Transverse colon (tissue), 4 donors: ENCODE results near the gene LRRC4B. TPM values are rescaled to one million over a fixed set of nuclear protein-coding genes. Genes with fewer than 3 reads are reported as not detected.

Experiments used
- DNase-seq: peaks from one replicate; pipeline ENCODE4 v3.0.0-alpha.2; 2019
- H3K27ac ChIP-seq, 4 donors: fragments of 200-600 bp; sonication (generic); 2 replicates each; pipeline ENCODE4 v1.5.1; 2016 to 2018; ENCODE audit warnings: inconsistent platforms in 4 of 4
- H3K27me3 ChIP-seq: fragments of 200-600 bp; sonication (generic); 2 replicates; pipeline ENCODE4 v1.5.1; 2017; ENCODE audit warnings: inconsistent platforms
- H3K36me3 ChIP-seq, 4 donors: fragments of 200-600 bp; sonication (generic); 2 replicates each; pipeline ENCODE4 v1.5.1; 2017 to 2019; ENCODE audit warnings: inconsistent platforms in 4 of 4
- H3K4me1 ChIP-seq, 4 donors: fragments of 200-600 bp; sonication (generic); 2 replicates each; pipeline ENCODE4 v1.5.1; 2017 to 2020; ENCODE audit warnings: inconsistent platforms in 4 of 4
- H3K4me3 ChIP-seq, 4 donors: fragments of 200-600 bp; sonication (generic); 1 replicate in 1 of 4; 2 replicates in 3 of 4; pipeline versions ENCODE4 v1.5.1 to v1.6.1; 2017 to 2019; ENCODE audit warnings: inconsistent platforms in 4 of 4
- H3K9me3 ChIP-seq, 2 donors: fragments of 200-600 bp; sonication (generic); 2 replicates each; pipeline ENCODE4 v1.5.1; 2017 to 2019; ENCODE audit warnings: inconsistent platforms in 2 of 2
- EP300 ChIP-seq: sonication (generic); formaldehyde crosslinking; IDR thresholded peaks from one replicate; pipeline ENCODE4 v1.6.1; 2017; ENCODE audit warnings: antibody characterized with exemption, low read depth
- POLR2A ChIP-seq: fragments of 450-650 bp; IDR thresholded peaks from one replicate; pipeline ENCODE4 v1.6.1; 2016; ENCODE audit warnings: antibody characterized with exemption, mild to moderate bottlenecking, moderate library complexity
- POLR2AphosphoS5 ChIP-seq, 3 donors: sonication (generic); formaldehyde crosslinking; IDR thresholded peaks; one replicate each; pipeline ENCODE4 v1.6.1; 2016; ENCODE audit warnings: antibody characterized with exemption in 3 of 3
- WGBS, 2 donors: methylation state at CpG; one replicate each; pipeline ENCODE4 v1.1.5; 2018; ENCODE audit warnings: low coverage in 1 of 2; 5-methylcytosine and 5-hydroxymethylcytosine counted together
- in situ Hi-C, 4 donors: fragments of 200-750 bp; cut with MboI; loops; one replicate each; pipeline versions ENCODE4 v1.15.0 to v1.15.1; 2017; ENCODE audit warnings: low sequenced_read_pairs in 3 of 4, low pct_ligation_motif_present in 1 of 4, low pct_unique_long_range_greater_than_20kb in 1 of 4
- intact Hi-C: fragments of 100-400 bp; cut with DNase I; formaldehyde crosslinking; loops from one replicate; pipeline ENCODE4 v1.15.1; 2023; ENCODE audit warnings: low total_unique reads
- total RNA-seq, 4 donors: library from RNA; depleted of rRNA; stranded (reverse); fragments of >200 nt; gene quantifications; one replicate each; pipeline ENCODE4 v1.1.0, GENCODE V29; 2016
- TF ChIP-seq, protein P1 (sequence below), 5 experiments: fragments of 200-600 bp in 3 of 5; fragments of 450-650 bp in 2 of 5; sonication (generic) in 3 of 5; IDR thresholded peaks; 1 replicate in 2 of 5; 2 replicates in 3 of 5; pipeline ENCODE4 v1.5.1; 2016 to 2017; ENCODE audit warnings: antibody characterized with exemption in 5 of 5, inconsistent platforms in 3 of 5, mild to moderate bottlenecking in 2 of 5, moderate library complexity in 1 of 5

The LRRC4B gene
- total RNA-seq, 4 donors from 2014 or later, result 0.37 to 1.4 (median 0.91) TPM

DNA sequence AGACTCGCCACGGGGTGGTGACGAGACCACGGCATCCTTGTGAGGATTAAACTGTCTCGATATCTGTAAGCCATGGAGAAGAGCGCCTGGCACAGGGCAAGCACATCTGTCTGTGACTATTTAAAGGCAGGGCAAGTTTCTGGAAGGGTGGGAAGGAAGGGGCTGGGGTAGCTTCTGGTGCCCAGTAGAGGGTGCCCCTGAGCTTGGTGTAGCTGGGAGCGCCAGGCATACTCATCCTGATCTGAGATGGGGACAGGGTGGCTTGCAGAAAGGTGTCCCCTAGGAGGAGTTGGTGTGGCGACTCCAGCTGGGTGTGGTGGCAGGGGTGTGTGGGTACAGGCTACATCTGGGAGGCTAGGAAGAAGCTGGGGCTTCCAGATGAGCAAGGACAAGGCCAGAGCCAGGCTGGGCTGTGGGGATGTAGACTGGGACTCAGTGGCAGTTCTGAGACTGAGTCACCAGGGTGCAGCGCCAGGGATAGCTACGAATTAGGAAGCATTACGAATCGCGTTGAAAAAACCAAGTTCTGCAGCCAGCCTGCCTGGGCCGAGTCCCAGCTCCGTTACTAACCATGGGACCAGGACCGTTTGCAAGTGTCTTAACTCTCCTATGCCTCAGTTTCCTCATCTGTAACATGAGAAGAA is 31.5 kb downstream of the LRRC4B start:
- in situ Hi-C loops, result loop anchor here in 2 of 4 donors (25.0 kb wide), 1 partner anchor 251 kb away; the partner anchor contains the start of gene ACP4 (in 2 of the 2)
- no peaks in the 10 kb centered on the region for H3K36me3 ChIP-seq
- no peak overlapping the region for H3K4me3 ChIP-seq
- H3K9me3 ChIP-seq, result peaks cover 0 to 7% of the 10 kb centered on the region in 2 donors
- WGBS, 2 donors, result 86 to 95% methylated on average over 4 to 16 of the region's 16 CpGs
- DNase-seq, result no peak
- no peaks in the 10 kb centered on the region for H3K27me3 ChIP-seq
- H3K4me1 ChIP-seq, result no peaks in the 10 kb centered on the region
- TF ChIP-seq, protein P1, sequence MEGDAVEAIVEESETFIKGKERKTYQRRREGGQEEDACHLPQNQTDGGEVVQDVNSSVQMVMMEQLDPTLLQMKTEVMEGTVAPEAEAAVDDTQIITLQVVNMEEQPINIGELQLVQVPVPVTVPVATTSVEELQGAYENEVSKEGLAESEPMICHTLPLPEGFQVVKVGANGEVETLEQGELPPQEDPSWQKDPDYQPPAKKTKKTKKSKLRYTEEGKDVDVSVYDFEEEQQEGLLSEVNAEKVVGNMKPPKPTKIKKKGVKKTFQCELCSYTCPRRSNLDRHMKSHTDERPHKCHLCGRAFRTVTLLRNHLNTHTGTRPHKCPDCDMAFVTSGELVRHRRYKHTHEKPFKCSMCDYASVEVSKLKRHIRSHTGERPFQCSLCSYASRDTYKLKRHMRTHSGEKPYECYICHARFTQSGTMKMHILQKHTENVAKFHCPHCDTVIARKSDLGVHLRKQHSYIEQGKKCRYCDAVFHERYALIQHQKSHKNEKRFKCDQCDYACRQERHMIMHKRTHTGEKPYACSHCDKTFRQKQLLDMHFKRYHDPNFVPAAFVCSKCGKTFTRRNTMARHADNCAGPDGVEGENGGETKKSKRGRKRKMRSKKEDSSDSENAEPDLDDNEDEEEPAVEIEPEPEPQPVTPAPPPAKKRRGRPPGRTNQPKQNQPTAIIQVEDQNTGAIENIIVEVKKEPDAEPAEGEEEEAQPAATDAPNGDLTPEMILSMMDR (IDR thresholded peaks at IDR 0.05), result no peak
- no peak for TF ChIP-seq EP300
- no peak for TF ChIP-seq POLR2AphosphoS5 (IDR thresholded peaks at IDR 0.05)
- no peak for TF ChIP-seq POLR2A
- intact Hi-C loops, result no loop called here
- H3K27ac ChIP-seq, result no peak overlapping the region

DNA sequence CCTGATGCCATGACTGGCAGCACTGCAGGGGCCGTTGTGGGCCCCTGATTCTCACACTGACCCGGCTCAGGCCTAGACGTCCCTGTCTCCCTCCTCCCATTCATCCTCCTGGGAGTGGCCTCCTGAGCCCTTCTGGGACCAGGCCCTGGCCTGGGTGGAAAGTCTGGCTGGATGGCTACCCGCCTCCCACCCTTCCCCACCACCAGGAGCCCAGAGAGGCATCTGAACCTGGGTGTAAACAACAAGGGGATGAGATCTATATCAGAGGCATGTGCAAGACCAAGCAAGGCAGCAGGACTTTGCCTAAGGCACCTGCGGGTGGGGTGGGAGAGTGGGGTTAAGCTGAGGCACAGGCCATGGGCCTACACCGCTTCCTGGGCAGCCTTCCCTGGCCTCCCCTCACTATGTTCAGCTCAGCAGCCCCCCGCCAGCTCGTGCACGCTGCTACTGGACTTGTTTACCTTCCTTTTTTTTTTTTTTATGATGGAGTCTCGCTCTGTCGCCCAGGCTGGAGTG is 32.5 kb downstream of the LRRC4B start:
- TF ChIP-seq EP300 (no peak), POLR2A (no peak), POLR2AphosphoS5 (IDR thresholded peaks at IDR 0.05) (no peak)
- TF ChIP-seq, protein P1 (IDR thresholded peaks at IDR 0.05), result no peak
- no peak for DNase-seq
- in situ Hi-C loops (loop anchor here in 2 of 4 donors (25.0 kb wide), 1 partner anchor 252 kb away; the partner anchor contains the start of gene ACP4 (in 2 of the 2)), intact Hi-C loops (no loop called here)
- Histone ChIP-seq H3K9me3 (peaks cover 0 to 7% of the 10 kb centered on the region in 2 donors), H3K36me3 (no peaks in the 10 kb centered on the region), H3K4me3 (no peak overlapping the region), H3K27ac (no peak overlapping the region), H3K27me3 (peaks cover 7% of the 10 kb centered on the region), H3K4me1 (no peaks in the 10 kb centered on the region)
- 20 to 68% methylated on average over 1 to 11 of the region's 11 CpGs for WGBS, 2 donors

DNA sequence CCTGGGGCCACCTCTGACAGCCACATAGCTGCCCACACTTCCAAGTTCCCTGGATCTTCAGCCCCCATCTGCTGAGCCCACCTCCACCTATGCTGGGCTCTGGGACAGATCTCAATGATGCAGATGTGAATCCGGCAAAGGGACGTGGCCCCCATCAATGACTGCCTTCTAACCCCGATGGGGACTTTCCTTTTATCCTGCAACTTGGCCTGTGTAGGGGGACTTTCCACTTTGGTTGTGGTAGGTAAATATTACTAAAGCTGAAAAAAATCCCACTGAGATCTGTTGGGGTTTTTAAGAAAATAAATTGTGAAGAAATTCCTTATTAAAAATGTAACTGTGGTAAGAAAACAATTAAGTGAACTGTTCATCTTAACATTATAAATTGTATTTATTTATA is 33.8 kb downstream of the LRRC4B start:
- H3K27me3 ChIP-seq, result peaks cover 7% of the 10 kb centered on the region
- intact Hi-C loops (no loop called here), in situ Hi-C loops (loop anchor here in 2 of 4 donors (25.0 kb wide), 1 partner anchor 253 kb away; the partner anchor contains the start of gene ACP4 (in 2 of the 2))
- H3K9me3 ChIP-seq, result peaks cover 0 to 7% of the 10 kb centered on the region in 2 donors
- H3K4me3 ChIP-seq, result no peak overlapping the region
- TF ChIP-seq POLR2A (no peak), EP300 (no peak), POLR2AphosphoS5 (IDR thresholded peaks at IDR 0.05) (no peak)
- TF ChIP-seq, protein P1 (IDR thresholded peaks at IDR 0.05), result no peak
- no peaks in the 10 kb centered on the region for H3K36me3 ChIP-seq
- no peaks in the 10 kb centered on the region for H3K4me1 ChIP-seq
- no peak for DNase-seq
- 81 to 100% methylated on average over 1 to 3 of the region's 3 CpGs for WGBS, 2 donors
- H3K27ac ChIP-seq, result no peak overlapping the region

DNA sequence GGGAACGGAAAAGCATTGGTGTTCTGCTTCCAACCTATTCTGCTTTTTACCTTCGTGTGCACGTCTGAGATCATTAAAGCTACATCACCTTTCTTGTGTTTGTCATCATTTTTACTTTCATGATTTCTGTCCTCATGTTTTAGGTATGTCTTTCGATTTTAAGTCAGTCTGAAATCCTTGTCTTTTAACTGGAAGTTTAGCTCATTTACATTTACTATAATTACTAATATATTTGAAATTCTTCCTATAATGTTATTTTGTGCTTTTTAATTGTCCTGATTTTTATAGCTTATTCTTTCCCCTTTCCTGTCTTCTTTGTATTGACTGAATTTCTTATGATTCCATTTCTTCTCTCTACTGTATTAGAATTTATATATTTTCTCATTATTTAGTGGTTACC is 35.3 kb downstream of the LRRC4B start:
- in situ Hi-C loops, result loop anchor here in 2 of 4 donors (25.0 kb wide), 1 partner anchor 254 kb away; the partner anchor contains the start of gene ACP4 (in 2 of the 2)

More for the DNA sequence above, 35.3 kb downstream of the LRRC4B start:
- no peak for DNase-seq
- no peaks in the 10 kb centered on the region for H3K4me1 ChIP-seq
- intact Hi-C loops, result no loop called here
- TF ChIP-seq, protein P1 (IDR thresholded peaks at IDR 0.05), result no peak
- no peak for TF ChIP-seq POLR2A
- TF ChIP-seq EP300, result no peak
- no peak for TF ChIP-seq POLR2AphosphoS5 (IDR thresholded peaks at IDR 0.05)
- peaks cover 0 to 7% of the 10 kb centered on the region in 2 donors for H3K9me3 ChIP-seq
- no peaks in the 10 kb centered on the region for H3K36me3 ChIP-seq
- H3K4me3 ChIP-seq, result no peak overlapping the region
- no peak overlapping the region for H3K27ac ChIP-seq
- peaks cover 12% of the 10 kb centered on the region for H3K27me3 ChIP-seq
- WGBS, 2 donors, result 82 to 91% methylated on average over 4 of the region's 4 CpGs
